ENCODE data around the gene KLHL35. TPM values are rescaled to one million over a fixed set of nuclear protein-coding genes. Genes with fewer than 3 reads are reported as not detected.
A peak's percentile ranks its signal among the peaks of the same experiment; 100 is the strongest.

The KLHL35 gene
- total and polyA plus RNA-seq, 2 donors from 2014 or later: 0.26 to 1.8 TPM

DNA sequence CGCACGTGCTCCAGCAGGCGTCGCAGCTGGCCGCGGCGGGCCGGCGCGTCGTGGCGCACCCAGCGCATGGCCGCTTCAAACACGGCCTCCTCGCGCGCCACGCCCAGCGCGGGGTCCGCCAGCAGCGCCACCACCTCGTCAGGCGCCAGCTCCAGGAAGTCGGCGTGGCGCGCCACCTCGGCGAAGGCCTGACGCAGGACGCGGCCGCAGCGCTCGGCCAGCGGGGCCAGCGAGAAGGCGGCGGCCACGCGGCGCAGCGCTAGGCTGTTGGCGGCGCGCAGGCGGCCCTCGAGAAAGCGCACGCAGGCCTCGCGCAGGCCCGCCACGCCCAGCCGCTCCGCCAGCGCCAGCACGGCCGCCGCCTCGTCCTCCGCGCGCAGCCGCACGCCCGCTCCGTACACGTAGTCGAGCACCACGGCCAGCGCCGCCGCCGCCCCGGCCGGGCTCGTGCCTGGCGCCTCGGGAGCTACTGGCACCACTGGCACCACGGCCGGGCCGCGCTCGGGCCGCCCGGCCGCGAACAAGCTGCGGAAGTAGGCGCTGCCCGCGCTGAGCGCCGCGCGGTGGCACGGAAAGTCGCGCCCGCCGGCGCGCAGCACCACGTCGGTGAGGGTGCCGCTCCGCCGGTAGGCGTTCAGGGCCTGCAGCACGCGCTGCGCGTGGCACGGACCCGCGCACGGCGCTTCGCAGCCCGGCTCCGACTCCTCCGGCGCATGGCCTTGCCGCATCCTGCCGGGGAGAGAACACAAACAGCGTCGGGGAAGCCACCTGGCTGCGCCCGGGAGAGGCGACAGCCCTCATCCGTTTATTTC, 2.9 kb downstream of the KLHL35 start:
- intact Hi-C loops (cut with DNase I): no loop called here
- H3K27ac ChIP-seq (ENCODE audit: low read depth in 2 of 2, low read length in 2 of 2): no peak overlapping the region
- H3K9me3 ChIP-seq (ENCODE audit: control insufficient read depth in 2 of 3, insufficient read depth in 1 of 3, low read length in 3 of 3): no peaks in the 10 kb centered on the region
- H3K4me3 ChIP-seq (ENCODE audit: low read length in 3 of 3): peak overlapping the region in 1 of 3 donors; percentile 25
- H3K27me3 ChIP-seq (ENCODE audit: control insufficient read depth, insufficient read depth, low read length): peaks cover 29% of the 10 kb centered on the region
- DNase-seq (peak; percentile 61 to 85 (median 79)), FAIRE-seq (no peak)
- peaks cover 0 to 10% (median 0%) of the 10 kb centered on the region in 3 donors for H3K4me1 ChIP-seq (ENCODE audit: control insufficient read depth in 2 of 3, insufficient read depth in 2 of 3, low read depth in 1 of 3, low read length in 3 of 3)
- H3K9ac ChIP-seq (ENCODE audit: low read length in 3 of 3): no peak overlapping the region
- TF ChIP-seq, protein P1, sequence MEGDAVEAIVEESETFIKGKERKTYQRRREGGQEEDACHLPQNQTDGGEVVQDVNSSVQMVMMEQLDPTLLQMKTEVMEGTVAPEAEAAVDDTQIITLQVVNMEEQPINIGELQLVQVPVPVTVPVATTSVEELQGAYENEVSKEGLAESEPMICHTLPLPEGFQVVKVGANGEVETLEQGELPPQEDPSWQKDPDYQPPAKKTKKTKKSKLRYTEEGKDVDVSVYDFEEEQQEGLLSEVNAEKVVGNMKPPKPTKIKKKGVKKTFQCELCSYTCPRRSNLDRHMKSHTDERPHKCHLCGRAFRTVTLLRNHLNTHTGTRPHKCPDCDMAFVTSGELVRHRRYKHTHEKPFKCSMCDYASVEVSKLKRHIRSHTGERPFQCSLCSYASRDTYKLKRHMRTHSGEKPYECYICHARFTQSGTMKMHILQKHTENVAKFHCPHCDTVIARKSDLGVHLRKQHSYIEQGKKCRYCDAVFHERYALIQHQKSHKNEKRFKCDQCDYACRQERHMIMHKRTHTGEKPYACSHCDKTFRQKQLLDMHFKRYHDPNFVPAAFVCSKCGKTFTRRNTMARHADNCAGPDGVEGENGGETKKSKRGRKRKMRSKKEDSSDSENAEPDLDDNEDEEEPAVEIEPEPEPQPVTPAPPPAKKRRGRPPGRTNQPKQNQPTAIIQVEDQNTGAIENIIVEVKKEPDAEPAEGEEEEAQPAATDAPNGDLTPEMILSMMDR (IDR thresholded peaks at IDR 0.05; ENCODE audit: borderline replicate concordance, extremely low read depth, insufficient read depth): no peak
- no peaks in the 10 kb centered on the region for H3K36me3 ChIP-seq (ENCODE audit: control insufficient read depth in 2 of 3, insufficient read depth in 3 of 3, low read length in 3 of 3)

DNA sequence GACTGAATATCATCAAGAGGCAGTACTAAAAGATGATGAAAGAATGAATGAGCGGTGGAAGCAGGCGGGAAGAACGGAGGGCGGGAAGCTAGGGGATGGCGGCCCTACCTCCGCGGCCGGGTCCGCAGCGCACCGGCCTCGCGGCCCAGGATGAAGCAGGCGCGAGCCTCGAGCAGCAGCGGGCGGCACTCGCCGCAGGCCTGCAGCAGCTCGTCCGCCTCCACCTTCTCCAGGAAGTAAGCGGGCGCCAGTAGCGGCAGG, 3.4 kb downstream of the KLHL35 start:
- intact Hi-C loops (cut with DNase I): no loop called here
- H3K4me3 ChIP-seq (ENCODE audit: low read length in 3 of 3): no peak overlapping the region
- FAIRE-seq (no peak), DNase-seq (no peak)
- H3K9me3 ChIP-seq (ENCODE audit: control insufficient read depth in 2 of 3, insufficient read depth in 1 of 3, low read length in 3 of 3): no peaks in the 10 kb centered on the region
- H3K36me3 ChIP-seq (ENCODE audit: control insufficient read depth in 2 of 3, insufficient read depth in 3 of 3, low read length in 3 of 3): no peaks in the 10 kb centered on the region
- H3K27me3 ChIP-seq (ENCODE audit: control insufficient read depth, insufficient read depth, low read length): peaks cover 29% of the 10 kb centered on the region
- H3K27ac ChIP-seq (ENCODE audit: low read depth in 2 of 2, low read length in 2 of 2): no peak overlapping the region
- TF ChIP-seq, protein P1 (IDR thresholded peaks at IDR 0.05; ENCODE audit: borderline replicate concordance, extremely low read depth, insufficient read depth): no peak
- no peak overlapping the region for H3K9ac ChIP-seq (ENCODE audit: low read length in 3 of 3)
- peaks cover 0 to 10% (median 0%) of the 10 kb centered on the region in 3 donors for H3K4me1 ChIP-seq (ENCODE audit: control insufficient read depth in 2 of 3, insufficient read depth in 2 of 3, low read depth in 1 of 3, low read length in 3 of 3)

DNA sequence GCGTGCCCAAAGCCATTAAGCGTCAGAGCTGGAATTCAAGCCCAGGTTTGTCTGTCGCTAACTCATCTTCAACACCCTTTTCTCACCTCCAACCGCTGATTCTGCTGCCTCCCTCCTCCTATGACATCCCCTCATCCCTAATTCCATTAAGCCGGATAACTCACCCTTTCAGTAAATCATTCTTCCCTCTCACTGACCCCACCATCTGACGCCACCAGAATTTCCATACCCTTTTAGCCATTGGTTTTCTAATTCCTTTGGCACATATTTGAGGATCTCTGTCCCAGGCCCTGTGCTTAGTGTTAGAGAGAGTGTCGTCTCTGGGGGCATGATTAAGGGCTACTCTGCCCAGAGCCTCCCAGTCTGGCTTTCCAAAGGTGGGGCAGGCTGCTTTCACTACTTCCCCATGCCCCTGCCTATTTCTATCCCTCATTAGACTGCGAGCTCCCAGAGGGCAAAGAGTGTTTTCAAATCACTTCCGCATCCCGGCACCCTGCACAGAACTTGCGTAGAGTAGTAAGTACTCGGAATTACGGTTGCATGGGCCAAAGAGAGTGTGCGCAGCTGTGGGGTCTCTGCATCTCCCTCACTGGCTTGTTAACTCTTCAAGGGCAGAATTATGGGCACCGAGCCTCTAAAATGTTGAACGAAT, 3.9 kb downstream of the KLHL35 start:
- no peak overlapping the region for H3K9ac ChIP-seq (ENCODE audit: low read length in 3 of 3)
- no peak overlapping the region for H3K27ac ChIP-seq (ENCODE audit: low read depth in 2 of 2, low read length in 2 of 2)
- peak overlapping the region in 1 of 3 donors; percentile 67 for H3K4me3 ChIP-seq (ENCODE audit: low read length in 3 of 3)
- H3K9me3 ChIP-seq (ENCODE audit: control insufficient read depth in 2 of 3, insufficient read depth in 1 of 3, low read length in 3 of 3): no peaks in the 10 kb centered on the region
- H3K27me3 ChIP-seq (ENCODE audit: control insufficient read depth, insufficient read depth, low read length): peaks cover 29% of the 10 kb centered on the region
- H3K4me1 ChIP-seq (ENCODE audit: control insufficient read depth in 2 of 3, insufficient read depth in 2 of 3, low read depth in 1 of 3, low read length in 3 of 3): peaks cover 0 to 10% (median 0%) of the 10 kb centered on the region in 3 donors
- FAIRE-seq: no peak
- TF ChIP-seq, protein P1 (IDR thresholded peaks at IDR 0.05; ENCODE audit: borderline replicate concordance, extremely low read depth, insufficient read depth): no peak
- H3K36me3 ChIP-seq (ENCODE audit: control insufficient read depth in 2 of 3, insufficient read depth in 3 of 3, low read length in 3 of 3): no peaks in the 10 kb centered on the region
- no peak for DNase-seq
- intact Hi-C loops (cut with DNase I): no loop called here
